Activated CD8-positive, alpha-beta memory T cell treated with anti-CD3 and anti-CD28 coated beads, Interleukin-2, amount 50 U/mL, for 1 hour (primary cell): ENCODE data around the gene TMEM235.

ENCODE experiments used
- DNase-seq: peaks from one replicate; pipeline ENCODE4 v3.0.0-alpha.2; 2020; ENCODE audit errors: extremely low read depth

Gene TMEM235

GRCh38 chr17:78255029-78255656 lies 23.7 kb downstream of the TMEM235 start:
- no peak for DNase-seq

- no peak for DNase-seq
These were observed 24.7 kb downstream of the TMEM235 start for GRCh38 chr17:78255953-78256706.

GRCh38 chr17:78256707-78257591 lies 25.5 kb downstream of the TMEM235 start:
- DNase-seq: no peak

GRCh38 chr17:78257810-78258322 lies 26.4 kb downstream of the TMEM235 start:
- DNase-seq: no peak

GRCh38 chr17:78258323-78259191 lies 27.1 kb downstream of the TMEM235 start:
- no peak for DNase-seq

- DNase-seq: no peak
These were observed 27.7 kb downstream of the TMEM235 start for GRCh38 chr17:78259192-78259554.

GRCh38 chr17:78263063-78263735 lies 31.8 kb downstream of the TMEM235 start:
- DNase-seq: no peak

GRCh38 chr17:78263736-78264340 lies 32.4 kb downstream of the TMEM235 start:
- DNase-seq: no peak

- no peak for DNase-seq
These were observed 33.2 kb downstream of the TMEM235 start for GRCh38 chr17:78264590-78264989.

- DNase-seq: no peak
These were observed 33.7 kb downstream of the TMEM235 start for GRCh38 chr17:78265121-78265520.

- no peak for DNase-seq
These were observed 34.8 kb downstream of the TMEM235 start for GRCh38 chr17:78266231-78266631.

- no peak for DNase-seq
These were observed 35.3 kb downstream of the TMEM235 start for GRCh38 chr17:78266771-78267170.

GRCh38 chr17:78267253-78268073 lies 36.0 kb downstream of the TMEM235 start:
- DNase-seq: no peak

- no peak for DNase-seq
These were observed 36.9 kb downstream of the TMEM235 start for GRCh38 chr17:78268191-78268874.

- no peak for DNase-seq
These were observed 37.8 kb downstream of the TMEM235 start for GRCh38 chr17:78268951-78269905.

- no peak for DNase-seq
These were observed 38.5 kb downstream of the TMEM235 start for GRCh38 chr17:78269955-78270381.

- DNase-seq: no peak
These were observed 40.2 kb downstream of the TMEM235 start for GRCh38 chr17:78271419-78272170.
